Stimulated activated CD4-positive, alpha-beta T cell treated with anti-CD3 and anti-CD28 coated beads, Interleukin-1b, Interleukin-23, amount 100 ng/mL, for 24 hours (primary cell): ENCODE results near the gene ZBTB45.
A peak's percentile ranks its signal among the peaks of the same experiment; 100 is the strongest.

Source experiments
- DNase-seq, 4 experiments: peaks; one replicate each; pipeline ENCODE4 v3.0.0-alpha.2; 2020; ENCODE audit warnings: low read depth in 4 of 4, low spot score in 1 of 4

ZBTB45 gene

DNA sequence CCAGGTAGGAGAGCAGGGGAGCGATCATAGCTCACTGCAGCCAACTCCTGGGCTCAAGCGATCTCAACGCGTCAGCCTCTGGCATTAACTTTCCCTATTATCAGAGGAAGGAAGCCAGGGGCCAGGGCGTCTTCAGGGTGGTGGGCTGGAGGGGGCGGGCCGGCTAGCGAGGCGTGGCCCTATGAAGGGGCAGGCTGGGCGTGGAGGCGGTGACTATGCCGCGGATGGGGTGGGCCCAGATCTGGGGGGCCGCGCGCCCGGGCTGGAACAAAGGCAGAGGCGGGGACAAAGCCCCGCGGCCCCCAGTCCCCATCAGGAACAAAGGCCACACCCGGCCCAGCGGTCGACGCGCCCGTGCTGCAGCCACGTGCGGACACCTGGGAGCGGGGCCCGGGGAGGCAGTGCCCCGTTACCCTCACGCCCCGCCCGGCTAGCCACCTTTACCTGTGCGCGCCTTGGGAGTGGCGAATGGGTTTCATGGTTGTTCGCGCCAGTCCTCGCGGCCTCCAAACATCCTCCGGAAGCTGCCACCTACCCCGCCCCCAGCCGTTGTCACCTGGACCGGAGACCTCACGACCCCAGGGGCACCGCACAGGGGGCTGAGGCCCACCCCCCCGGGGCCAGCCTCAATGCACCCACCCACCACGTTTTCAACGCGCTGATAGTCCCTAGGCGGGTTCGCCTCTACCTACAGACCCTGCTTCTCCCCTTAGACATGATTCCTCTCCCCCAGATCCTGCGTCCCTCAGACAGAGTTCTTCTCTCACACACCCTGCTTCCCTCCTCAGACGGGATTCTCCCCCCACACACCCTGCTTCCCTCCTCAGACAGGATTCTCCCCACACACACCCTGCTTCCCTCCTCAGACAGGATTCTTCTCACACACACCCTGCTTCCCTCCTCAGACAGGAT lies 18.9 kb upstream of the ZBTB45 start:
- DNase-seq = no peak

DNA sequence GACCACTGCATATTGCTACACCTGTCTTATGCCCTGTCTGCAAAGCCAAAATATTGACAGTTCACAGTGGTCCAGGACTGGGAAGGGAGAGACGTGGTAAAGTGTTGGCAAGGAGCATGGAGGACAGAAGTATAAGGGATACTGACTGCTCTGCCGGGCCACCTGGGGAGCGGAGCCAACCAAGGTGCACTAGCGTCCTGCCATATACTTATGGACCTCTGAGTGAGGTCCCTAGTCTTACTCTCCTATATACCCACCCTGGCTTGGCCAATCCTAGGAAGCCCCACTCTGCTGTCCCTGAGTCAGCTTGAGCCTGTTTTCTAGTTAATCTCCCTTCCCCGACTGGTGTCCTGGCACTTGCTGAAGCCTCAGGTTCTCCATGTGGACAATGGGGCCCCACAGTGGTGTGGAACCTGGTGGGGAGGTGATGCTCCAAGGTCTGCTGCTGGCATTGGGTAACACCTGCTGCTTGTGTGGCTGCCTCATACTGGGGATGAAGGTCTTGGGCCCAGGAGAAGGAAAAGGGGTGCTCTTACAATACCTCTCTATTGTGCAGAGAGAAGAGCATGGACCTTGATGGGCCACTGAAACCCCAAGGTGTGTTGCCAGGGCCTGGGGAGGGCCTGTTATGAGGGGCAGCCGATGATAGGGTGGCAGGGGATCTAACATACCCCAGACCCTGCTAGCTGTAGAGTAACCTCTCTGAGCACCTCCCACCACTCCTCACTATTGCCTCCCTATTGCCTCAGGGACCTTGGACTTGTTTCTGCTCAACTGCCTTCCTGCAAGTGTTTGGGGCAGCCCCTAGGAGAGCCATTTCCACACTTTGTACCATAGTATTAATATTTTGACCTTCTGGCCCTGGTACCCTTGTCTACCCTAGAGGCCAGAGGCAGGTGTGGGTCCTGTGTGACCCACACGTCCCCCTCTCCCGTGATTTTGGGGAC lies 17.5 kb upstream of the ZBTB45 start:
- DNase-seq = no peak

DNA sequence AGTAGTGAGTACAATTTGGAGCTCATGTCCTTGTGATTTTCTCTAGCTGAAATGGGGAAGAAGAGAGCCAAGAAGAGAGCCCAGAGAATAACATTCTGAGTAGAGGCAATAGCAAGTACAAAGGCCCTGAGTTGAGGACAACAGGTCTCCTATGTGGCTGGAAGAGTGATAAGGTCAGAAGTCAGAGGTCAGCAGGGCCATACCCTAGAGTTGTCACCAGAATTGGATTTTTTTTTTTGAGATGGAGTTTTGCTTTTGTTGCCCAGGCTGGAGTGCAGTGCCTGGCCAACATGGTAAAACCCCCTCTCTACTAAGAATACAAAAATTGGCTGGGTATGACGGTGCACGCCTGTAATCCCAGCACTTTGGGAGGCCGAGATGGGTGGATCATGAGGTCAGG lies 16.2 kb upstream of the ZBTB45 start:
- no peak for DNase-seq

DNA sequence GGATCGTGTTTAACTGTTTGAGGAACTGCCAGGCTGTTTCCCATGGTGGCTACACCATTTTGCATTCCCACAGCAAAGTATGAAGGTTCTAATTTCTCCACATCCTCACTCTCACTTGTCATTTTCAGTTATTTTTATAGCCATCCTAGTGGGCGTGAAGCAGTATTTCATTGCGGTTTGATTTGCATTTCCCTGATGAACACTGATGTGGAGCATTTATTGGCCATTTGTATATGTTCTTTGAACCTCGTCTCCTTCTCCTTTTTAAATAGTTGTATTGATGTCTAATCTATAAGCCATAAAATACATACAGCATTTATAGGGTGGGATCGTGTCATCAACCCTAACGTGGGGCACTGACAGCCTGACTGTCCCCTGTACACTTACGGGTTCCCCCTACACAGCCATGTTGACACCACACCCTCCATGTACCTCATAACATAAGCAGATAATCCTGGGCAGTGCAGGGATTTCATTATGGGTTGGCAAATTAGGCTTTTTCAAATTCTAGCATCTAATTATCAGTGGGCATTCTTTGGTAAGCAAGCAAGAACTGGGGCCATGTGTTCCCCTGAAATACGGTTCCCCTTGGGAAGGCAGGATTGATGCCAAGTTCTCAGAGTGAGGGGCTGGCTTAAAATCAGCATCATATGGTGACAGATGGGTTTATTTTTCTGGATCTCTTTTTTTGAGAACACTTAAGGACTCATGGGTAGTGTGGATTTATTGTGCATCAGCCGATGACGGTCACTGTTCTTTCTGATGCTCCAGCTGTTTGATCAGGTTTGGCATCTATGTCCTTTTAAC lies 11.6 kb upstream of the ZBTB45 start:
- no peak for DNase-seq

DNA sequence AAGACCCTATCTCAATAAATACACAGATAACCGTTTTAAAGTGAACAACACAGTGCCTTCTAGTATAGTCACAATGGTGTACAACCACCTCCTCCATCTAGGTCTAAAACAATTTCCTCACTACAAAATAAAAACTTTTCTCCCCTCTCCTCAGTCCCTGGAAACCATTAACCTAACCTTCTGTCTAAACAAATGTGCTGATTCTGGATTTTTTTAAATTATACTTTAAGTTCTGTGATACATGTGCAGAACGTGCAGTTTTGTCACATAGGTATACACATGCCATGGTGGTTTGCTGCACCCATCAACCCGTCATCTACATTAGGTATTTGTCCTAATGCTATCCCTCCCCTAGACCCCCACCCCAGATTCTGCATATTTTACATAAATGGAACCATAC lies 9.8 kb upstream of the ZBTB45 start:
- no peak for DNase-seq

DNA sequence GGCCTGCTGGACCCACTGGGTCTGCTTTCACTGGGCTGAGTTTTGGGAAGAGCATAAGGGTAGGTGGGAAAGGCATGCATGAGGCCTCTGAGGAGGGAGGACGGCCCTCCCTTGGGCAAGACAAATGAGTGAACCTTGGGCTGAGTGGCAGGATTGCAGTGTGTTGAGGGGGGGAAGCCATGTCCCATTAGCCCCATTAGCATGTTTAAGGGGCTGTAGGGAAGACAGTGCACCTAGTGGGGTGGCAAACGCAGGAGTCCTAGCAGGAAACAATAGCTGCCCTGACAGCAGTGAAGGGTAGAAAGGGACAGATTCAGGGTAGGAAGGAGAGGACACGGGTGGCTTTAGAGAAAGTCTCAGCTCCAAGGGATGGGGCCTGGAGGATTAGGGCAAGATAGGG lies 3.1 kb upstream of the ZBTB45 start:
- DNase-seq = no peak

DNA sequence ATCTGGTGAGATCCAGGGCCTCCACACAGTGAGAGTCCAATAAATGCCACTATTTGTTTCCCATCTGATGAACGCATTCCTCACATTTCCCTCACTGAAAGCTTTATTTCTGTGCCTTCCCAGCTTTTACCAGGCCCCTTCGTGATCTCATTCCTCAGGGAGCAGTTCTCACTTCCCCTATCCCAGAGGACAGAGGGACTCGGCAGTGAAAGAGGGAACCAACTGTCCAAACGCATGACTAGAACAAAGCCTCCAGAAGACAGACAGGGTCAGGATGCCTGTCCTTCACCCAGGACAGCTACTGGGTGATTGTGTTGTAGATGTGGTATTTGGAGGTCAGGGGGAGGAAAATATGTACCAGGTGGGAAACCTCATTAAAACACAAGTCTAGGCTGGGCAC lies 2.0 kb upstream of the ZBTB45 start:
- no peak for DNase-seq

DNA sequence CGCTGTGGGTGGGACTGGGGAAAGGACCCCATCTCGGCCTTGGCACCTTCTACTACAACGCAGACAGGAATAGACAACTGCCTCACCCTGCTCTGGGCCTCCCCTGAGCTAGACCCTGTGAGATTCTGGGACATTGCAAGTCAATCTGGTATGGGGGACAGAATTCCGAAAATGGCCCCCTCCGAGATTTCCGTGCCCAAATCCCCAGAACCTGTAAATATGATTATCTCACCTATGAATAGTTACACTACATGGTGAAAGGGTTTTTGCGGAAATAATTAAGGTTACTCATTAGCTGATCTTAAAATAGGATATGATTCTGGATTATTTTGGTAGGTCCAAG lies 618 bp upstream of the ZBTB45 start:
- no peak for DNase-seq

DNA sequence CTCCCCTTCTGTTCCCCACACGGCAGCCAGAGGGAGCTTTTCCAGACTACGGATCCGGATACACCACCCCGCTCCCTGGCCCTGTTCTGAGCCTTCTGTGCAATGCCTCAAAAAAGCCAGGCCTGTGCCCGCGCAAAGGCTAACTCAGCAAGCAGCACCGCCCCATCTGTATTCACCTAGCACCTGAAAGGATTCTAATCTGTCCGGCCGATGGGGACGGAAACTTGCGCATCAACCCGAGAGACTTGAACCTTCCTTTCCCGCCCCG lies 589 bp downstream of the ZBTB45 start:
- DNase-seq = peak in 1 of 4 experiments; percentile 30

DNA sequence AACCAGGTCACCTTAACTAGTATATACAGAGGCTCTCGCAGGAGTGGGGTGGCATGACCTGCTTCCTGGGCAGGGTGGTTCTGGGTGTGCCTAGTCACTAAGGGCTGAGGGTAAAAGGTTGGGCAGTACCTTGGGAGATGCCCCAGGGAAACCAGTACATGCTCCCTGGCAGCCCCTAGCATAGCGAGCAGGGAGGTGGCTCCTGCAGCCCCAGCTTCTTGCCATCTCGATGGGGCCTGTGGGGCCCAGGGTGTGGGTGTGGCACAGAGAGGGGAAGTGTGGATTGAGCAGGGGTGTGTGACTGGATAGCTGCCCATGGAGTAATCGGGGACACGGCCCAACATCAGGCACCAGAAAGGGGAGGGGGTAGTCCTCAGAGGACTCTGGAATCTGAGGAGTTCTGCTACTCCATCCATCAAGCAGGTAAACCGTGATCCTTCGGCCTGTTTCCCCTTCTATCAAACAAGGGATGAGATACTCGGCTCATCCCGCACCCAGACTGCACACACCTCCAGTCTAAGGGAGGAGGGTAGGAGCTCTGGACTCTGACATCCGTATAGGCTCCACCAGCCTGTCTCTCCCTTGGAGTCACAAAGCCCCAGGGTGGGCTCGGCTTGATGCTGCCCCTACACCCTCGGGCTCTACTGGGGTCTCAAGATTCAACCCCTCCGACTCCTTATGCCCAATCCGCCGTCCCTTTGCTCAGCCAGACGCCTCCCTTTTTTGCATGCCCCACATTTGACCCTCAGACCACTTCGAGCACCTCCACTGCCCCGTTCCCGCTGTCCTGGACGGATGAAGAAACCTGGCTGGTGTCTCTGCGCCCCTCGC lies 1.1 kb downstream of the ZBTB45 start:
- no peak for DNase-seq

DNA sequence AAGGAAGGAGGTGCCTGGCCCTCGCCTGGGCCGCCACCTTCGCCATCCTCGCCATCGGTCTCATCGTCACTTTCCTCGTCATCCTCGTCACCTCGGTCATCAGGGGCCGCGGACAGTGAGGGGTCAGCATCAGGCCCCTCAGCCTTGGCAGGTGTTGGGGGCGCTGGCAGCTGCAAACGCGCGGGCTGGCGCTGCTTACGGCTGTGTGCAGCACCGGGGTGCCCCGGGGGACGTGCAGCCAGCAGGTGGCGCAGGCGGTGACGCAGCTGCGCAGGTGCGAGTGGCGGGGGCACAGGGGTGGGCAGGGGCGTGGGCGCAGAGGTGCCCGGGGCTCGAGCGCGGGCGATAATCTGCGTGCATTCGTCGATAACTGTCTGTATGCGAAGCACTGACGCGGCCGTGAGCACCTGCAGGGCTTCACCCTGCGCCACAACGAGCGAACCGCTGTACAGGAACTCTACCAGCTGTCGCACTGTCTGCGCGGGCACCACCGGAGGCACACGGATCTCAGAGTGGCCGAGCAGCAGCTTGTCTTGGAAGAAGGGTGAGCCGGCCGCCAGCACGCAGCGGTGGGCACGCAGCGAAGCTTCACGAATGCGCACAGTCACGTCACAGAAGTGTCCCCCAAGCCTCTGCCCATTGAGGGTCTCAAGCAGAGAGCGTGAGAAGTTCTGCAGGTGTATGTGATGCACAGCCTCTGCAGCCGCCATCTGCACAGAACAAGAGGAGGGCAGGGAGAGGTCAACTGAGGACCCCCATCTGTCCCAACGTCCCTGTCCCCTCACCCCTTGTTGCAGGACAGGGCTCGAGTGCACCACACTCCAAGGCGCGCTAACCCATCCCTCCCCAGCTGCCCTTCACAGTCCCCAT lies 2.4 kb downstream of the ZBTB45 start:
- DNase-seq = no peak

DNA sequence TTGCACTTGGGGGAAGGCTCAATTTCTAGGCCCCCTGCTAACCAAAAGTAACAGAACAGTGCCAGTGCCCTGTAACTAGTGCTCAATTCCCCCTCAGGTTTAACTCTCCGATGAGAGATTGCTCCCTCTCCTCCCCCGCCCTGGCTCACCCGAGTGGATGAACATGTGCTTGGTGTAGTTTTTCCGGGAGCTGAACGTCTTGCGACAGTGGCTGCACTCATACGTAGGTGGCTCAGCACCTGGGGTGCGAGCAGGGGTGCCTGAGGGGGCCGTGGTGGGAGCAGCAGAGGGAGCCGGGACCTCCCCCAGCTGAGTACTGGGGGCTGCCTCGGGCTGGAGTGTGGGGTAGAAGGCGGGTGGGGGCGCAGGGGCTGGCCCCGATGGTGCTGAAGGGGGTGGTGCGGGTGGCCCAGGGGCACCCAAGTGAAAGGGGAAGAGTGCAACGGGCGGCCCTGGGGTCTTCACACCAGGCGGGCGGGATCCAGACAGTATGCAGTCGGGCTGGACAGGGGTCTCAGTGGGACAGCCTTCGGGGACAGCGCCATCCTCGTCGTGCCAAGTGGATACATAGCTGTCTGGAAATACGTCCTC lies 3.3 kb downstream of the ZBTB45 start:
- no peak for DNase-seq

DNA sequence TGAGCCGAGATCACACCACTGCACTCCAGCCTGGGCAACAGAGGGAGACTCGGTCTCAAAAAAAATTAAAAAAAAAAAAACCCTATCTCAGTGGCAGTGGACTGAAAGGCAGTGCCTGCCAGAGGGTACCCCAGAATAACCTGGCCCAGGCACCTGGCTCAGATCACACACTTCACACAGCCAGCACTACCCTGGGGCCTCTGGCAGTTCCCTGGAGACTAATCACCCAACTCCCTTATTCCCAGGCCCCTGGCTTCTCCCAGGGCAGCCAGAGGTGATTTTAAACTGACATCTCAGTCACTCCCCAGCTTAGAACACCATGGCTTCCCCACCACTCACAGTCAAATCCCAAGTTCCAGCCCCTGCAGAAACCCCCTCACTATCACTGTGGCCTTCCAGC lies 4.4 kb downstream of the ZBTB45 start:
- DNase-seq = no peak

DNA sequence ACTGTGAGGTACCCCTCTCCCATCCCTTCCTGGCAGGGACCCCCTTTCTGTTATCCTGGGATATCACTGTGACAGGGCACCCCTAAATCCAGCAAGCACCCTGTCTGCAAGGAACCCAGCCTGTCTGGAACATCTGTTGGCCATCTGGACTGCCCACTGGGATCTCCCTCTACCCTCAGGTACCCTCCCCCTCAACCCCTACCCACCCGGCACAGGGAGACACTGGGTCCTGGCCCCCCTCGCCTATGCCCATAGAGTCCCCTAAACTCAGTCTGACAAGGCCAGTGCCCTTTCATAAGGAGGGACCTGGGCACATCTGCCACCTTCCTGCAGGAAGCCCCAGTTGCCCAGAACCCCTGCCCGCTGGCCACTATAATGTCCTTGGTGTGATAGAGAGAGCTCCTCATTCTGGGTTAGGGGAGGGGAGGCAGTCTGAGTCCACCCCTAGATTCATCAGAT lies 5.0 kb downstream of the ZBTB45 start:
- DNase-seq = no peak

DNA sequence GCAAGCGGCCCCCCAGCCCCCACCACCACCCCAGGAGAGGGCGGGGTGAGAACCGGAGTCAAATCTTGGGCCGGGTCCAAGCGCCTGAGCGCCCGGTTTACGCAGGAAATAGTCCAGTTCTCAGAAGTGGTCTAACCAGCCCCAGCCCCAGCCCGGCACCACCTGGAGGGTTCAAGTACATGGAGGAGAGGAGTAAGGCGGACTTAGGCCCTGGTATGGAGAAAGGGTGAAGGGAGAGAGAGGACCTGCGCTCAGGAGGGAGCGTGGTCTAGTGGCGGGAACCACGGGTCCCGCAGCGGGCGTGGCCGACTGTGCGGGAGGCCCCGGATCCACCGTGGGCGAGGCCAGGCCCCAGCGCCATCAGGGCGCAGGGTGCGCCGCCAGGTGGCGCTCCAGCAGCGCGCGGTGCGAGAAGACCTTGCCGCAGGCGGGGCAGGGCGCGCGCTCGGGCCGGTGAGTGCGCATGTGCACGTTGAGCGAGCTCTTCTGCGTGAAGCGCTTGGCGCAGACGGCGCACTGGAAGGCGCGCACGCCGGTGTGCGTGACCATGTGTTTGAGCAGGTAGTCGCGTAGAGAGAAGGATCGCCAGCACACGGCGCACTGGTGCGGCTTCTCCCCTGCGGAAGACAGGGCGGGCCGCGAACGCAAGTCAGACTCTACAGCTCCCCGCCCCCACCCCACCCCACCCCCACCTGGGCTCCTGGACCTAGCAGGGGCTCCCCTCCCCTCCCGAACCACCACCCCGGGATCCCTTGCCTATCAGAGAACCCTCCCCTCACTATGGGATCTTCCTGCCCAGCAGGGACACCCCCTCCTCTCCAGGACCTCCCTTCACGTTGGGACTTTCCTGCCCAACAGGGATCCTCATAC lies 5.7 kb downstream of the ZBTB45 start:
- DNase-seq = peak; percentile 91 to 95 (median 92)

DNA sequence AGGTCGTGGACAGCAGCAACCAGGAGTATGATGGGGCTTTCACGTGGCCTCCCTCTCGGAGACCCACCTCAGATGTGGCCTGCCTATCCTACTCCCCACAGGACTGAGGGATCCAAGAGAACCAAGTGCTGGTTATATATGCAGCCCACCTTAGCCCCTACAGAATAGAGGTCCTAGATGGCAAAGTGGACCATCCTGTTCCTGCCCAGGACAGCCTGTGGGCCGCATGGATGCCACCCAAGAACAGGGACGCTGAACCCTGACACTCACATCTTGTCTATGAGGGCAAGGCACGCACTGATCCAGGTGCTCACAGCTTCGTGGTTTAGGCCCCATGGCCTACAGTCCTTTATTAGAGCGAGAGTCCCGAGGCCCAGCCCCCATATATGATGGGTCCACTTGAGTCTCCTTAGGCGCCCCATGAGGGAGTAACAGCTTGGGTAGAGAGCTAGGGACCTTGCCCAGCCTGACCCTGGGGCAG lies 6.4 kb downstream of the ZBTB45 start:
- DNase-seq = no peak

DNA sequence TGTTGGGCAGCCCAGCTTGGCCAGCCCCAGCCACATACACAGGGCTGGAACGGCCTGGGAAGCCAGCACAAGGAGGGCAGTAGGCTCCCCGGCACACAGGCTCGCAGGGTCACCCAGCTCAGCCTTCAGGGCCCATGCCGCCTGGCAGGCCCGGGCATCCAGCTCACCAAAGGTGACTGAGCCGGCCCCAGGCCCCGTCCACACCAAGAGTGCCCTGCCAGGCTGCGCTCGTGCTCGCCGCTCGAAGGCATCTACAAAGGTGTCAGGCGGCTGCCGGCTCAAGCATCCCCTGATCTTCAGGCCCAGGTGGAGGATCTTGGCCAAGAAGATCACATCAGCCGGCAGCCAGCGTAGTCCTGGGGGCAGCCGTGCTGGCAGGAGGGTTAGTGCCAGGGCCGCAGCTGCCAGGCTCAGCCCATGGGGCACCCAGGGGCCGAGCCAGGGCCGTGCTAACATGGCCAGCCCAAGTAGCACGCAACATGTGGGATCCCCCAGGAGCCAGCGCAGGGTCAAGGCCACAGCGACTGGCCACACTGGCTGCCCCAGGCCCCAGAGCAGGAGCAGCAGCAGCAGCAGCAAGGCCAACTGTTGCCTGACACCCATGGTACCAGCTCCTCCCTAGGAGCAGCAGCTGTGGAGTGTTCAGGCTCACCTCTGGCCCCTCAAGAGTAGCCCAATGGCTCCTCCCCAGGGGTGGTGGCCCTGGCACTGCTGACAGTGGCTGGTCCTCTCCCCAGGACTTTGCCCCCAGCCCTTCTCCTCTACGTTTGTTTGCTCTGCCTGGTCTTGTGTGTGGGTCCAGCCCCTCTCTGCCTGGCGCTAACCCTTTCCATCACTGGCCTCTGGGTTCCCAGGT lies 8.0 kb downstream of the ZBTB45 start, which contains the start of gene SLC27A5:
TSS of gene SLC27A5 (minus strand) at position 640 of the 856 bp plus-strand sequence. CDS start at position 603, 37 bp downstream.
- DNase-seq = no peak
